ENCODE results near the gene RAD9A.

DNA sequence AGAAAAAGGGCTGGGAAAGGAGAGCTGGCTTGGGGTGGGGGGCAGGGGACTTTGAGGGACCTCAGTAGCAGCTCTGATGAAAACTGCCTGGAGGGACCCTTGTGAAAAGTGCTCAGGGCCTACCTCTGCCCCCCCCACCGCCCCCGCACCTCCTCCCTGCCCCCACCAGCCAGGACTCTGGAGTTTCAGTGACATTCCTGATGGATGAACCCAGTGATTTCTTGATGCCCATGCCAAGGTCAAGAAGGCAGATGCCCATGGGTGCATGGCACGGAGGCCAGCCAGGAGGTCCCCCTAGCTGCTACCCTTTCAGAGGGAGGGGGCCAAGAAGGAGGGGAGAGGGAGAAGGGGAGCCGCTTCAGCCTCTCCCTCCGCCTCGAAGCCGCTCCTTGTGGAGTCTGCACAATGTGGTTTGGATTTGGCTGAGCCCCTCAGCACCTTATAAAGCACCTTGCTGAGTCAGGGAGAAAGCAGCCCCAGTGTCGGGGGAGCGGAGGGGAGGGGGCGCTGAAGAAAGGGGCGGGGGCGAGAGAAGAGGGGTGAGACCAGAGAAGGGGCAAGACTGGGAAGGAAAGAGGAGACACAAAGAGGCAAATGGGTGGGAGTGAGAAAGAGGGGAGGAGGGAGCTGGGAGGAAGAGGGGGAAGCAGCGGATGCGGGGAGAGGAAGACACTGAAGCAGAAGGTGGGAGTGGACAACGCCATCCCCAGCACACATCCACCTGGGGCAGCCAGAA, 16.3 kb upstream of the RAD9A start:
- TF ChIP-seq, protein P1, sequence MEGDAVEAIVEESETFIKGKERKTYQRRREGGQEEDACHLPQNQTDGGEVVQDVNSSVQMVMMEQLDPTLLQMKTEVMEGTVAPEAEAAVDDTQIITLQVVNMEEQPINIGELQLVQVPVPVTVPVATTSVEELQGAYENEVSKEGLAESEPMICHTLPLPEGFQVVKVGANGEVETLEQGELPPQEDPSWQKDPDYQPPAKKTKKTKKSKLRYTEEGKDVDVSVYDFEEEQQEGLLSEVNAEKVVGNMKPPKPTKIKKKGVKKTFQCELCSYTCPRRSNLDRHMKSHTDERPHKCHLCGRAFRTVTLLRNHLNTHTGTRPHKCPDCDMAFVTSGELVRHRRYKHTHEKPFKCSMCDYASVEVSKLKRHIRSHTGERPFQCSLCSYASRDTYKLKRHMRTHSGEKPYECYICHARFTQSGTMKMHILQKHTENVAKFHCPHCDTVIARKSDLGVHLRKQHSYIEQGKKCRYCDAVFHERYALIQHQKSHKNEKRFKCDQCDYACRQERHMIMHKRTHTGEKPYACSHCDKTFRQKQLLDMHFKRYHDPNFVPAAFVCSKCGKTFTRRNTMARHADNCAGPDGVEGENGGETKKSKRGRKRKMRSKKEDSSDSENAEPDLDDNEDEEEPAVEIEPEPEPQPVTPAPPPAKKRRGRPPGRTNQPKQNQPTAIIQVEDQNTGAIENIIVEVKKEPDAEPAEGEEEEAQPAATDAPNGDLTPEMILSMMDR (conservative IDR thresholded peaks at IDR 0.05): no peak
- TF ChIP-seq ZFX (IDR thresholded peaks at IDR 0.05): no peak

All from C4-2B (cell line).